Upper lobe of right lung (tissue), 1 donor: ENCODE measurements around the gene SGO2. TPM values are rescaled to one million over a fixed set of nuclear protein-coding genes. Genes with fewer than 3 reads are reported as not detected.

Experiments
- ATAC-seq: fragments of 200-7000 bp; cut with Tn5 transposase; one replicate; pipeline ENCODE4 v1.9.1; 2020; ENCODE audit warnings: mild to moderate bottlenecking, moderate library complexity
- DNase-seq: peaks from one replicate; pipeline ENCODE4 v3.0.0-alpha.2; 2020
- H3K27ac ChIP-seq: fragments of 200-600 bp; one replicate; pipeline ENCODE4 v1.8.0; 2022
- H3K27me3 ChIP-seq: fragments of 200-600 bp; one replicate; pipeline ENCODE4 v1.8.0; 2022; ENCODE audit warnings: mild to moderate bottlenecking
- H3K36me3 ChIP-seq: fragments of 200-600 bp; one replicate; pipeline ENCODE4 v1.8.0; 2022
- H3K4me1 ChIP-seq: fragments of 200-600 bp; one replicate; pipeline ENCODE4 v1.8.0; 2022
- H3K4me3 ChIP-seq: fragments of 200-600 bp; one replicate; pipeline ENCODE4 v1.8.0; 2022; ENCODE audit warnings: mild to moderate bottlenecking
- H3K9me3 ChIP-seq: fragments of 200-600 bp; one replicate; pipeline ENCODE4 v1.8.0; 2022
- CTCF ChIP-seq: fragments of 200-600 bp; IDR thresholded peaks from one replicate; pipeline ENCODE4 v1.8.0; 2022; ENCODE audit warnings: antibody characterized with exemption
- intact Hi-C: fragments of 100-400 bp; cut with DNase I; formaldehyde crosslinking; loops from one replicate; pipeline ENCODE4 v1.11.0; 2022
- total RNA-seq: library from RNA; stranded (reverse); fragmentation: NEBNext Ultra II Directional; extraction: Animal tissue kit (Norgen Biotek cat#: 25700); gene quantifications from one replicate; pipeline ENCODE4 v1.2.1, GENCODE V29; 2021
- donor health status: DM: no; HTN: yes; CAD: no; lungs with severe emphysema.

Gene SGO2
- total RNA-seq, 1 donor from 2014 or later, result 2.1 TPM

GRCh38 chr2:200507179-200507578 lies 18.8 kb upstream of the SGO2 start:
- Histone ChIP-seq H3K9me3 (no peaks in the 10 kb centered on the region), H3K27me3 (no peaks in the 10 kb centered on the region), H3K4me1 (peaks cover 8% of the 10 kb centered on the region), H3K27ac (no peak overlapping the region), H3K4me3 (no peak overlapping the region), H3K36me3 (peaks cover 19% of the 10 kb centered on the region)
- intact Hi-C loops, result no loop called here
- DNase-seq, result no peak
- no peak for ATAC-seq
- no peak for TF ChIP-seq CTCF

- H3K27ac ChIP-seq, result peak overlapping the region; percentile 88
- intact Hi-C loops, result no loop called here
- TF ChIP-seq CTCF, result no peak
- no peaks in the 10 kb centered on the region for H3K9me3 ChIP-seq
- H3K4me1 ChIP-seq, result peaks cover 8% of the 10 kb centered on the region
- DNase-seq (no peak), ATAC-seq (peak; percentile 2)
- peak overlapping the region; percentile 83 for H3K4me3 ChIP-seq
- no peaks in the 10 kb centered on the region for H3K27me3 ChIP-seq
- H3K36me3 ChIP-seq, result peaks cover 10% of the 10 kb centered on the region
Observed at GRCh38 chr2:200509235-200509611, 16.8 kb upstream of the SGO2 start.

- Histone ChIP-seq H3K9me3 (no peaks in the 10 kb centered on the region), H3K27ac (peak within 1 kb of the TSS; percentile 88), H3K36me3 (peaks cover 4% of the 10 kb centered on the region), H3K27me3 (no peaks in the 10 kb centered on the region), H3K4me1 (peaks cover 8% of the 10 kb centered on the region), H3K4me3 (peak within 1 kb of the TSS; percentile 83)
- intact Hi-C loops, result no loop called here
- peak; percentile 80 for TF ChIP-seq CTCF
- ATAC-seq, result peak; percentile 99
- DNase-seq, result peak; percentile 98
Observed at GRCh38 chr2:200509612-200510433, 16.2 kb upstream of the SGO2 start, which contains the start of gene KCTD18. TSS of gene KCTD18 (minus strand) at chr2:200510068. CDS start at chr2:200507016, 3,052 bp downstream.

- no peaks in the 10 kb centered on the region for H3K27me3 ChIP-seq
- DNase-seq, result no peak
Observed at GRCh38 chr2:200515155-200515554, 10.9 kb upstream of the SGO2 start.

GRCh38 chr2:200523158-200523557 lies 2.8 kb upstream of the SGO2 start:
- Histone ChIP-seq H3K4me1 (peaks cover 6% of the 10 kb centered on the region), H3K9me3 (no peaks in the 10 kb centered on the region), H3K4me3 (no peak overlapping the region), H3K36me3 (no peaks in the 10 kb centered on the region), H3K27ac (no peak overlapping the region), H3K27me3 (no peaks in the 10 kb centered on the region)
- no peak for TF ChIP-seq CTCF
- ATAC-seq (no peak), DNase-seq (no peak)
- intact Hi-C loops, result no loop called here

More at GRCh38 chr2:200515155-200515554, 10.9 kb upstream of the SGO2 start:
- Histone ChIP-seq H3K9me3 (no peaks in the 10 kb centered on the region), H3K36me3 (no peaks in the 10 kb centered on the region), H3K4me3 (no peak overlapping the region), H3K27ac (no peak overlapping the region), H3K4me1 (peaks cover 5% of the 10 kb centered on the region)
- no peak for ATAC-seq
- TF ChIP-seq CTCF, result no peak
- intact Hi-C loops, result no loop called here
